ENCODE measurements around the gene ALDH3B1. TPM values are rescaled to one million over a fixed set of nuclear protein-coding genes. Genes with fewer than 3 reads are reported as not detected.
"Not testable (repeated sequence)": the region's sequence is repeated elsewhere in the genome, so short reads cannot be mapped to it uniquely, and the experiment has no call there.

The ALDH3B1 gene
- total RNA-seq, 3 donors from 2014 or later, result 9.8 to 26.4 (median 20.6) TPM

GRCh38 chr11:67983951-67984350 is 26.2 kb upstream of the ALDH3B1 start:
- intact Hi-C loops (cut with DNase I; ENCODE audit: low total_unique reads), result no loop called here
- DNase-seq (ENCODE audit: low spot score in 2 of 2), result no peak
- no peaks in the 10 kb centered on the region for H3K9me3 ChIP-seq
- no peak overlapping the region for H3K4me3 ChIP-seq
- no peaks in the 10 kb centered on the region for H3K27me3 ChIP-seq
- TF ChIP-seq CTCF (IDR thresholded peaks at IDR 0.05) (no peak), POLR2AphosphoS5 (IDR thresholded peaks at IDR 0.05) (no peak), POLR2A (IDR thresholded peaks at IDR 0.05) (no peak)
- no peak overlapping the region for H3K27ac ChIP-seq
- H3K36me3 ChIP-seq, result no peaks in the 10 kb centered on the region
- H3K4me1 ChIP-seq, result no peaks in the 10 kb centered on the region

- H3K27ac ChIP-seq; H3K36me3 ChIP-seq; H3K4me1 ChIP-seq; H3K27me3 ChIP-seq; intact Hi-C loops (cut with DNase I; ENCODE audit: low total_unique reads); DNase-seq (ENCODE audit: low spot score in 2 of 2); H3K9me3 ChIP-seq; H3K4me3 ChIP-seq: not testable (repeated sequence)
Observed at GRCh38 chr11:67985302-67985701, 24.8 kb upstream of the ALDH3B1 start.

- H3K27me3 ChIP-seq; H3K9me3 ChIP-seq; H3K36me3 ChIP-seq; DNase-seq (ENCODE audit: low spot score in 2 of 2); intact Hi-C loops (cut with DNase I; ENCODE audit: low total_unique reads); H3K27ac ChIP-seq; H3K4me1 ChIP-seq: not testable (repeated sequence)
- H3K4me3 ChIP-seq, result peak overlapping the region in 1 of 3 donors; percentile 15
Observed at GRCh38 chr11:67990546-67991346, 19.4 kb upstream of the ALDH3B1 start.

- H3K27me3 ChIP-seq; H3K4me1 ChIP-seq; DNase-seq (ENCODE audit: low spot score in 2 of 2); H3K9me3 ChIP-seq; intact Hi-C loops (cut with DNase I; ENCODE audit: low total_unique reads); H3K36me3 ChIP-seq; H3K27ac ChIP-seq: not testable (repeated sequence)
- H3K4me3 ChIP-seq, result peak overlapping the region in 1 of 3 donors; percentile 39
Observed at GRCh38 chr11:67991347-67992121, 18.6 kb upstream of the ALDH3B1 start.

GRCh38 chr11:67993821-67994220 is 16.3 kb upstream of the ALDH3B1 start:
- peak in 2 of 3 donors; percentile 55 to 76 for TF ChIP-seq CTCF (IDR thresholded peaks at IDR 0.05)
- DNase-seq (ENCODE audit: low spot score in 2 of 2), result peak in 1 of 2 donors; percentile 75
- H3K4me3 ChIP-seq; H3K36me3 ChIP-seq; H3K27ac ChIP-seq; H3K4me1 ChIP-seq; H3K9me3 ChIP-seq; intact Hi-C loops (cut with DNase I; ENCODE audit: low total_unique reads); H3K27me3 ChIP-seq: not testable (repeated sequence)

GRCh38 chr11:67994387-67994786 is 15.7 kb upstream of the ALDH3B1 start:
- intact Hi-C loops (cut with DNase I; ENCODE audit: low total_unique reads); H3K36me3 ChIP-seq; H3K4me1 ChIP-seq; H3K27me3 ChIP-seq; DNase-seq (ENCODE audit: low spot score in 2 of 2); H3K27ac ChIP-seq; H3K9me3 ChIP-seq; H3K4me3 ChIP-seq: not testable (repeated sequence)

GRCh38 chr11:67995129-67995528 is 15.0 kb upstream of the ALDH3B1 start:
- H3K9me3 ChIP-seq; DNase-seq (ENCODE audit: low spot score in 2 of 2); intact Hi-C loops (cut with DNase I; ENCODE audit: low total_unique reads); H3K27me3 ChIP-seq; H3K4me3 ChIP-seq; H3K36me3 ChIP-seq; H3K4me1 ChIP-seq; H3K27ac ChIP-seq: not testable (repeated sequence)

GRCh38 chr11:67995579-67995978 is 14.5 kb upstream of the ALDH3B1 start:
- H3K27ac ChIP-seq; H3K4me1 ChIP-seq; intact Hi-C loops (cut with DNase I; ENCODE audit: low total_unique reads); DNase-seq (ENCODE audit: low spot score in 2 of 2); H3K4me3 ChIP-seq; H3K9me3 ChIP-seq; H3K36me3 ChIP-seq; H3K27me3 ChIP-seq: not testable (repeated sequence)
